ENCODE measurements around the gene ZMAT5.

ZMAT5 gene

DNA sequence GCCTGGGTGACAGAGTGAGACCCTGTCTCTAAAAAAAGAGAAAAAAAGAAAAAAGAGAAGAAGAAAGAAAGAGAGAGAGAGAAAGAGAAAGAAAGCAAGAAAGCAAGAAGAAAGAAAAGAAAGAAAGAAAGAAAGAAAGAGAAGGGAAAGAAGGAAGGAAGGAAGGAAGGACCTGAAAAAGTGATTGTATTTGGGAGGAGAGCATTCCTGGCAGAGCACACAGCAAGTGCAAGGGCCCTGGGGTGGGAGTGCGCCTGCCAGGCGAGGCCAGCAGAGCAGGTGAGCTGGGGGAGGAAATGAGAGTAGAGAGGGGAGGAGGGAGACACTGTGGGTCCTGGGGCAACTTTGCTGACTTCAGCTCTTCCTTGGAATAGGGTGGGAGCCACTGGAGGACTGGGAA is 54.7 kb downstream of the ZMAT5 start:
- H3K9ac ChIP-seq (ENCODE audit: low read depth, low read length): no peak overlapping the region
- H3K9me3 ChIP-seq (ENCODE audit: control insufficient read depth, insufficient read depth, low read length): no peaks in the 10 kb centered on the region
- no peaks in the 10 kb centered on the region for H3K4me1 ChIP-seq (ENCODE audit: control insufficient read depth, insufficient read depth, low read length)
- H3K36me3 ChIP-seq (ENCODE audit: control insufficient read depth, insufficient read depth, low read length): no peaks in the 10 kb centered on the region
- H3K4me3 ChIP-seq (ENCODE audit: low read depth, low read length): no peak overlapping the region
- H3K27me3 ChIP-seq (ENCODE audit: control insufficient read depth, insufficient read depth, low read length): peaks cover 2% of the 10 kb centered on the region

DNA sequence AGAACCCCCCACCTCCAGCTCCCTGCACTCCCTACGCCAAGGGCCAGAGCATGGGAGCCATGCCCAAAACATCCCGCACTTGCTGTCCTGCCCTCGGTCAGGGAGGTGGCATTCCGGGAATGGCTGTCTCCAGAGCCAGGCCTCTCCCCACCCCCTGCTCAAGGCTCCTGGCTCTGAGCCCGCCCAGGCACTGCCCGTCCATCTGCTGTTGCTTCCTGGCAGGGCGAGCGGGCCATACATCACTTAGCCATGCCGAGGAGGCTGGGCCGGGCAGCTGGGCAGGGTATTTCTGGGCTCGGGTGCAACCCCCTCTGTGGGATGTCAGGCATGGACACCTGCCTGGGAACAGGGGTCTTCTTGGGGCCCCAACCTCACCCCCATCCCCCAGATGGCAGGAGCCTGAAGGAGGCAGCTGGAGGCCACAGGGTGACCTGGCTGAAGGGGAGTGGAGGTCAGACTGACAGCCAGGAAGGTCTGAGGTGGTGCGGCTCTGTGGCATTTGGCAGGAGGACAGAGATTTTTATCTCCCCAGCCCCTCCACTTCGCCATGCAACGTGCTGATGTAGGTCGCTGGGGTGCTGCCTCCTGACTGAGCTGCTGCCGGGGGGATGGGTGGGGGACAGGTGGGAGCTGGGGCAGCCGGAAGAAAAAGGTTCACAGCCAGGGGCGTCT is 55.7 kb downstream of the ZMAT5 start:
- Histone ChIP-seq H3K9me3 (ENCODE audit: control insufficient read depth, insufficient read depth, low read length) (no peaks in the 10 kb centered on the region), H3K27me3 (ENCODE audit: control insufficient read depth, insufficient read depth, low read length) (peaks cover 2% of the 10 kb centered on the region), H3K36me3 (ENCODE audit: control insufficient read depth, insufficient read depth, low read length) (no peaks in the 10 kb centered on the region), H3K4me1 (ENCODE audit: control insufficient read depth, insufficient read depth, low read length) (peaks cover 1% of the 10 kb centered on the region), H3K9ac (ENCODE audit: low read depth, low read length) (no peak overlapping the region), H3K4me3 (ENCODE audit: low read depth, low read length) (no peak overlapping the region)

DNA sequence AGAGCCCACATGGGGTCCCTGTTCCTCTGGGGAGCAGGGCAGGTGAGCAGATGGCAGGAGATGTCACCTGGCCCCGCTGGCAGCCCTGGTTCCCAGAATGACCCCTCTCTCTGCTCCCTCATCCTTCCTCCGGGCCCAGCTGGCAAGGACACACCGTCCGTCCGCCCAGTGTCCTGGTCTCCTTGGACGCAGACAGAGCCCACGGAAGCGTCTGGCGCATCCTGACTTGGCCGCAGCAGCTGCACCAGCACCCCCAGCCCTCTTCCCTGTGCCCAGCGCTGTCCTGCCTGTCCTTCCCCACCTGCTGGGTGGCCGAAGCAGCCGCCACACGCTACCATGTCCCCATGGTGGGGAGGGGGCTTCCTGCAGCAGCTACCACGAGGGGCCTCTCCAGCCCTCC is 56.6 kb downstream of the ZMAT5 start:
- no peak overlapping the region for H3K4me3 ChIP-seq (ENCODE audit: low read depth, low read length)
- peaks cover 4% of the 10 kb centered on the region for H3K4me1 ChIP-seq (ENCODE audit: control insufficient read depth, insufficient read depth, low read length)
- H3K9ac ChIP-seq (ENCODE audit: low read depth, low read length): no peak overlapping the region
- H3K9me3 ChIP-seq (ENCODE audit: control insufficient read depth, insufficient read depth, low read length): no peaks in the 10 kb centered on the region
- H3K27me3 ChIP-seq (ENCODE audit: control insufficient read depth, insufficient read depth, low read length): peaks cover 2% of the 10 kb centered on the region
- no peaks in the 10 kb centered on the region for H3K36me3 ChIP-seq (ENCODE audit: control insufficient read depth, insufficient read depth, low read length)

DNA sequence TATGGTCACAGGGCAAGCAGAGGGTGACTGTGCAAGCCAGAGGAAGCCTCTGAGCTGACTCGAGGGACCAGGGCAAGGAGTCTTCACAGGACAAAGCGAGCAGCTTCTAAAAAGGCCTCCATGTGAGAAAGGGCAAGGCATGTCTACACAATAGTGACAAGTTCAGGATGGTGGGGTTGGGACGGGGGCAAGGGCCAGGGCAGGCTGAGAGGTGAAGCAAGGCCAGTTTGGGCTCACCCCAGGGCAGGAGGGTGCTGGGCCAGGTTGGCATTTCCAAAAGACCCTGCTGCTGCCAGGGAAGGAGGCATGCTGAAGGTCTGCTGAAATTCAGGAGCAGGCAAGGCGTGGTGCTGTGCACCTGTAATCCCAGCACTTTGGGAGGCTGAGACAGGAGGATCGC is 59.3 kb downstream of the ZMAT5 start:
- Histone ChIP-seq H3K4me1 (ENCODE audit: control insufficient read depth, insufficient read depth, low read length) (peaks cover 18% of the 10 kb centered on the region), H3K36me3 (ENCODE audit: control insufficient read depth, insufficient read depth, low read length) (no peaks in the 10 kb centered on the region), H3K9me3 (ENCODE audit: control insufficient read depth, insufficient read depth, low read length) (no peaks in the 10 kb centered on the region), H3K27me3 (ENCODE audit: control insufficient read depth, insufficient read depth, low read length) (peaks cover 7% of the 10 kb centered on the region), H3K9ac (ENCODE audit: low read depth, low read length) (no peak overlapping the region), H3K4me3 (ENCODE audit: low read depth, low read length) (no peak overlapping the region)

DNA sequence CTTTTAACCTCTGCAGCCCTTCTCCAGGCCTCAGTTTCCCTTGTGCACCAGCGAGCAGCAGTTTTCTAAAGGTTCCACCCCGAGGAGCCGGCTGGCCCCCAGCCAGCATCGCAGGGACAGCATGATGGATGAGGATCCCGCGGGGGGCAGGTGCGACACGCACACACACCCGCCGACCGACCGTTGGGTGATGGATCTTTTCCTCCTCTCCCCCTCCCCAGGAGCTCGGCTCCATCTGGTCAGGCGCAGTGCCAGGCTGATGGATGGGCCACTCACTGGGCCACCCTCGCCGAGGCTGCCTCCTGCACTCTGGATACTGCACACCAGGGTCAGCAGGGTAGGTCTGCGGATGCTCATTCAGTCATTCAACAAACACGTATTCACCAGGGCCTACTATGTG is 59.8 kb downstream of the ZMAT5 start:
- no peaks in the 10 kb centered on the region for H3K36me3 ChIP-seq (ENCODE audit: control insufficient read depth, insufficient read depth, low read length)
- H3K4me3 ChIP-seq (ENCODE audit: low read depth, low read length): no peak overlapping the region
- no peaks in the 10 kb centered on the region for H3K9me3 ChIP-seq (ENCODE audit: control insufficient read depth, insufficient read depth, low read length)
- H3K9ac ChIP-seq (ENCODE audit: low read depth, low read length): no peak overlapping the region
- peaks cover 22% of the 10 kb centered on the region for H3K4me1 ChIP-seq (ENCODE audit: control insufficient read depth, insufficient read depth, low read length)
- peaks cover 7% of the 10 kb centered on the region for H3K27me3 ChIP-seq (ENCODE audit: control insufficient read depth, insufficient read depth, low read length)

DNA sequence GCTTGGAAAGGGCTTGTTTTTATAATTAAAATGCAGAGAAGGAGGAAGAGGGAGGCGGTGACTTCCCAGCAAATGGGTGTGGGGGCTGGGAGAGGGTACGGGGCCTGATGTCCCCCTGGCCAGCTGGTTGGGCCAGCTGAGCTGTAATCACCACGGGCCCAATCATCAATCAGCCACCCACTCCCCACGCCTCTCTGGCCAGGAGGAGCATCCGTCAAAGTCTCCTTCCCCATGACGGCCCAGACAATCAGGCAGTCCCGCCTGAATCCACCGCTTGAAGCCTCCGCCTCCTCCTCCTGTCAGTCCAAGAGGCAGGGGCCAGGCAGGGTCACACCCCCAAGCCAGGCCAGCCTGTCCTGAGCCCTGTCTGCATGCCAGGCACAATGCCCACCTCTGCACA is 60.3 kb downstream of the ZMAT5 start:
- peaks cover 27% of the 10 kb centered on the region for H3K4me1 ChIP-seq (ENCODE audit: control insufficient read depth, insufficient read depth, low read length)
- no peaks in the 10 kb centered on the region for H3K9me3 ChIP-seq (ENCODE audit: control insufficient read depth, insufficient read depth, low read length)
- peaks cover 11% of the 10 kb centered on the region for H3K27me3 ChIP-seq (ENCODE audit: control insufficient read depth, insufficient read depth, low read length)
- H3K4me3 ChIP-seq (ENCODE audit: low read depth, low read length): no peak overlapping the region
- no peaks in the 10 kb centered on the region for H3K36me3 ChIP-seq (ENCODE audit: control insufficient read depth, insufficient read depth, low read length)
- H3K9ac ChIP-seq (ENCODE audit: low read depth, low read length): no peak overlapping the region

DNA sequence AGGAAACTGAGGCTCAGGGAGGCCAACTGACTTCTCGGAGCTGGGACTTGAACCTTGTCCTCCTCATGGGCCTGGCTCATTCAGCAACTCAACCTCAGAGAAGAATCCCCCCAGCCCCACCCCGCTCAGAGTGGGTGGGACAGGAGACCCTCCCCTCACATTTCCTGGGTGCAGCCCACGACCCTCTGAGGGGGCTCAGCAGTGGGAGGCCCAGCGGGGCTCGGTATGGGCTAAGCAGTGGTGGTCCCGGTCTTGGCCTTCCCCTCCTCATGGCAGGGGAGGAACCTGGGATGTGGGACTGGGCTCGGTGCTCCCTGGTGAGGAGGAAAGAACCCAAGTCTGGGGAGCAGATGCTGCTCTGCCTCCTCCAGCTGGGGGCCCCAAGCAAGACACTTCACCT is 61.2 kb downstream of the ZMAT5 start:
- no peak overlapping the region for H3K9ac ChIP-seq (ENCODE audit: low read depth, low read length)
- H3K36me3 ChIP-seq (ENCODE audit: control insufficient read depth, insufficient read depth, low read length): no peaks in the 10 kb centered on the region
- H3K4me3 ChIP-seq (ENCODE audit: low read depth, low read length): no peak overlapping the region
- H3K4me1 ChIP-seq (ENCODE audit: control insufficient read depth, insufficient read depth, low read length): peaks cover 34% of the 10 kb centered on the region
- peaks cover 16% of the 10 kb centered on the region for H3K27me3 ChIP-seq (ENCODE audit: control insufficient read depth, insufficient read depth, low read length)
- H3K9me3 ChIP-seq (ENCODE audit: control insufficient read depth, insufficient read depth, low read length): no peaks in the 10 kb centered on the region

DNA sequence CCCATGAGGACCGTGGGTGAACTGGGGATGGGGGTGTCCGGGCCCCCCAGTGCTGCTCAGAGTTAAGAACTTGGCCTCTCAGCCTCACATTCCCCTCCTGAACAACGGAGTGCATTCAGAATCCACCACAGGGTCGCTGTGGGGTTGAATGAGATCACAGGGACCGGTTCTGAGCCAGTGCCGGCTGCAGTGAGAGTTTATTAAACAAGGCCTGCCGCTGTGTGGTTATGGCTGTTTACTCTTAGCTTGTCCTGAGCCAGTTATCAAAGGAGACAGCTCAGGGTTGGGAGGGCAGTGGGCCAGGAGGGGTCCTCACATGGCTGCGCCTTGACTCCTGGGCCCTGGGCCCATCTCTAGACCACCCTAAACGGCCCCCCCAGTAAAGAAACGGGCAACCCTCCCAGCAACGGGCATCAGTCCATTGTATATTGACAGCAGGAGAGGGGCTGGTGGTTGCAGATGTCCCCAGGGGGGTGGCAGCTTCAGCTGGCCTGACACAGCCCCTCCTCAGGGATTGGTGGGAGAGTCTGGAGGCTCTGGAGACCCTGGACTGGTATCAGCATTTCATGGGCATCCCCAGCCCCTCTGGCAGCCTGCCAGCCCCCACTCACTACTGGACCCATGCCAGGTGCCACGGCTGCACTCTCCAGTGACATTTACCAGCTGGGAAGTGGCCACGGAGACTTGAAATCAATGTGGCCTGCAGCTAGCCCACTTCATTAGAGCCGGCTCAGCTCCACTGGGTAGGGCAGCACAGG is 62.1 kb downstream of the ZMAT5 start:
- H3K27me3 ChIP-seq (ENCODE audit: control insufficient read depth, insufficient read depth, low read length): peaks cover 16% of the 10 kb centered on the region
- no peaks in the 10 kb centered on the region for H3K36me3 ChIP-seq (ENCODE audit: control insufficient read depth, insufficient read depth, low read length)
- no peaks in the 10 kb centered on the region for H3K9me3 ChIP-seq (ENCODE audit: control insufficient read depth, insufficient read depth, low read length)
- H3K4me3 ChIP-seq (ENCODE audit: low read depth, low read length): no peak overlapping the region
- H3K4me1 ChIP-seq (ENCODE audit: control insufficient read depth, insufficient read depth, low read length): peaks cover 34% of the 10 kb centered on the region
- H3K9ac ChIP-seq (ENCODE audit: low read depth, low read length): no peak overlapping the region

DNA sequence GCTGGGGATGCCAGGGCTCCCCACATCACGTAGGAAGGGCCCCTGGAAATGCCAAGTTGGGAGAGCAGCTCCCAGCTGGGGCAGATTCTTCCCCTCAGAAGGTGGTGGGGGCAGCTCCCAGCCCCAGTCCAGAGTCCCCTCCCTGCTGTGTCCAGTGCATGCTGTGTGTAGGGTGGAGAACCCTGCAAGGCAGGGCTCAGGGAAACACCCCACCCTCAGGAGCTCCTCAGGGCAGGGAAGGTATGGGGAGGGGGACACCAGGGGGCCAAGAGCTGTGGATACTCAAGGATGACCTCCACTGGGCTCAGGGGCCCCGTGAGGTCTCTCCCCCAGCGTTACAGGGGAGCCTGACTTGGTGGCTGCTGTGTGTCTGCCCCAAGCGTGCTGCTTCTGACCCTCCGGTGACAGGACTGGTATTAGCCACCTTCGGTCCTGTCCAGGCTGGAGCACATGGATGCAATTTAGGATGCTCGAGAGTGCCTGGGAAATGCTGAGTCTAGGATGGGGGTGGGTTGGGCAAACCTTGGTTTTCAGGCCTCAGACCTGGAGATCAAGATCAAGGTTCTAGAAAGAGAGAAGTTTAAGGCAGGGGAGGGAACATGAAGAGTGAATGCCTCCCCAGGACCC is 63.1 kb downstream of the ZMAT5 start:
- H3K9me3 ChIP-seq (ENCODE audit: control insufficient read depth, insufficient read depth, low read length): no peaks in the 10 kb centered on the region
- peaks cover 16% of the 10 kb centered on the region for H3K27me3 ChIP-seq (ENCODE audit: control insufficient read depth, insufficient read depth, low read length)
- no peaks in the 10 kb centered on the region for H3K36me3 ChIP-seq (ENCODE audit: control insufficient read depth, insufficient read depth, low read length)
- H3K9ac ChIP-seq (ENCODE audit: low read depth, low read length): no peak overlapping the region
- peak overlapping the region; percentile 46 for H3K4me3 ChIP-seq (ENCODE audit: low read depth, low read length)
- peaks cover 34% of the 10 kb centered on the region for H3K4me1 ChIP-seq (ENCODE audit: control insufficient read depth, insufficient read depth, low read length)

DNA sequence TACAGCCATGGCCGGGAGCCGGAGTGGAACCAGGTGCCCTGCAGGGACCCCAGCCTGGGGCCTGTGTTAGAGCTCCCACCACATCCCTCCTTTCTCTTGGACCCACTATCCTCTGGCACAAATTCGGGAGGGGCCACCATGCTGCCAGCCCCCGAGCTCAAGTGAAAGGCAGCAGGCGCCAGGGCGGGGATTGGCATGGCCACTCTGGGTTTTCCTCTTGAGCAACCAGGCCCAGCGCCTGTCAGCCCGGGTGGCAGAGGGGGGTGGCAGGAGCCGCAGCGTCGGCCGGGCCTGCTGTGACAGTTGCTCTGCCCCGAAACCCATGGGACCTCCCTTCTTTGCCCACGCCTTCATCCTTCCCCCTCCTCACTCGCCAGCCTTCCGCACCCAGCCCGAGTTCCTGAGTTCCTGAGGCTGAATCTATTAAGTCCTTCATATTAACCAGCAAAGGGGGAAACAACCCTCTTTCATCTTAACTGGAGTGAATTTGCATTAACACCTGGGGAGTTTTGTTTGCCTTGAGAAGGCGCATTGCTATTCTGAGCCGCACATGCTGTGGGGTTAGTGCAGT is 63.8 kb downstream of the ZMAT5 start:
- Histone ChIP-seq H3K4me3 (ENCODE audit: low read depth, low read length) (peak overlapping the region; percentile 46), H3K27me3 (ENCODE audit: control insufficient read depth, insufficient read depth, low read length) (peaks cover 16% of the 10 kb centered on the region), H3K36me3 (ENCODE audit: control insufficient read depth, insufficient read depth, low read length) (no peaks in the 10 kb centered on the region), H3K9ac (ENCODE audit: low read depth, low read length) (no peak overlapping the region), H3K9me3 (ENCODE audit: control insufficient read depth, insufficient read depth, low read length) (no peaks in the 10 kb centered on the region), H3K4me1 (ENCODE audit: control insufficient read depth, insufficient read depth, low read length) (peaks cover 34% of the 10 kb centered on the region)

DNA sequence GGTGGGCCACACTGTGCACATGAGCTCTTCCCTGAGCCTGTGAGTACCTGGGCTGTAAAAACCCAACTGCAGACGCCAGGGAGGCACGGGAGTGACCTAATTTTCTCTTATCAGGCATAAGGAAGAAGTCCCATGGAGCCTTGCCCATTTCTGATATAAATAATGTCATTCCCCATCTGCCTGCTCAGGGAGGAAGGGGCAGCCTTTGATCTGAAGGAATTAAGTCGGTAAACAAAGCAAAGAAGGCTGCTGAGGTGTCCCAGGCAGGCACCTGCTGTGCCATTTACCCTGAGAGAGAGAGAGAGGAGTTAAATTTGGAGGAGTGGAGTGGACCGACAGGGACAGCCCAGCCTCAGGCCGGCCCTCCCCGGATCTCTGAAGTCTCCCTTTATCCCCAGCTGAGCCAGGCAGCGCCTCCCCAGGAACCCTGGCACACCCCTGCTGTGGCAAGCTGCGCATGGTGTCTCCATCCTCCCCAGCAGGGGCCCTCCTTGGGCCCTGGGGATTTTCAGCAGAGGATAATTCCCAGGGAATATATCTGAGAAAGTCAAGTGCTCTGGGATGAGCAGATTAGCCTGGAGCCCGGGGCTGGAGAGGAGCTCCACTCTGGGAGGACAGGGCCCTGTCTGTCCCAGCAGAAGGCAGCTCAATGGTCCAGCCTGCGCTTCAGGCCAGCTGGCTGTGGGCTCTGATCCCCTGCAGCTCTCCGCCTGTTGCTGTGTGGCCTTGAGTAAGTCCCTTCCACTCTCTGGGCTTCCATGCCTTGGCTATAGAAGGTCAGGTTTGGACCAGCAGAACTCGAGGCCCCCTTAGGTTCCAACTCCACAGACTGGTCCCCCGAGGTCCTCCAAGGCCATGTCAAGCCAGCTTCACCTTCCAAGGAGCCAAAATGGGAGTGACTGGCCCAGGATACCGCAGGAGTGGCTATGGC is 64.5 kb downstream of the ZMAT5 start:
- Histone ChIP-seq H3K9ac (ENCODE audit: low read depth, low read length) (no peak overlapping the region), H3K27me3 (ENCODE audit: control insufficient read depth, insufficient read depth, low read length) (peaks cover 16% of the 10 kb centered on the region), H3K4me1 (ENCODE audit: control insufficient read depth, insufficient read depth, low read length) (peaks cover 34% of the 10 kb centered on the region), H3K36me3 (ENCODE audit: control insufficient read depth, insufficient read depth, low read length) (no peaks in the 10 kb centered on the region), H3K9me3 (ENCODE audit: control insufficient read depth, insufficient read depth, low read length) (no peaks in the 10 kb centered on the region), H3K4me3 (ENCODE audit: low read depth, low read length) (peak overlapping the region; percentile 46)
